ENCODE data around the gene ZNF276.
"Not testable (repeated sequence)": the region's sequence is repeated elsewhere in the genome, so short reads cannot be mapped to it uniquely, and the experiment has no call there.

ZNF276 gene

GRCh38 chr16:89738072-89738377, 16.7 kb downstream of the ZNF276 start:
- DNase-seq, result no peak

- DNase-seq, result no peak
These were observed 17.4 kb downstream of the ZNF276 start for GRCh38 chr16:89738538-89739317.

GRCh38 chr16:89739383-89739782, 18.0 kb downstream of the ZNF276 start:
- no peak for DNase-seq

- DNase-seq, result no peak
These were observed 20.1 kb downstream of the ZNF276 start for GRCh38 chr16:89741342-89742014.

- DNase-seq, result no peak
These were observed 21.6 kb downstream of the ZNF276 start for GRCh38 chr16:89742948-89743347.

- DNase-seq, result no peak
These were observed 23.5 kb downstream of the ZNF276 start for GRCh38 chr16:89744813-89745212.

- no peak for DNase-seq
These were observed 24.7 kb downstream of the ZNF276 start for GRCh38 chr16:89746043-89746442.

- no peak for DNase-seq
These were observed 26.7 kb downstream of the ZNF276 start for GRCh38 chr16:89748076-89748475.

- no peak for DNase-seq
These were observed 27.6 kb downstream of the ZNF276 start for GRCh38 chr16:89748921-89749320.

GRCh38 chr16:89749637-89750036, 28.3 kb downstream of the ZNF276 start:
- DNase-seq, result no peak

- no peak for DNase-seq
These were observed 38.5 kb downstream of the ZNF276 start for GRCh38 chr16:89759746-89760340.

GRCh38 chr16:89761304-89761922, 40.1 kb downstream of the ZNF276 start:
- DNase-seq, result no peak

- DNase-seq, result no peak
These were observed 43.4 kb downstream of the ZNF276 start for GRCh38 chr16:89764711-89765201.

- no peak for DNase-seq
These were observed 44.0 kb downstream of the ZNF276 start for GRCh38 chr16:89765292-89765830.

- DNase-seq, result no peak
These were observed 49.0 kb downstream of the ZNF276 start for GRCh38 chr16:89770367-89770766.

GRCh38 chr16:89775223-89775622, 53.9 kb downstream of the ZNF276 start:
- DNase-seq, result no peak

GRCh38 chr16:89778211-89778610, 56.9 kb downstream of the ZNF276 start:
- DNase-seq, result not testable (repeated sequence)

- no peak for DNase-seq
These were observed 58.0 kb downstream of the ZNF276 start for GRCh38 chr16:89779231-89779908.

- DNase-seq, result no peak
These were observed 58.6 kb downstream of the ZNF276 start for GRCh38 chr16:89779909-89780305.

GRCh38 chr16:89782489-89782888, 61.2 kb downstream of the ZNF276 start:
- no peak for DNase-seq

GRCh38 chr16:89783952-89784351, 62.6 kb downstream of the ZNF276 start:
- not testable (repeated sequence) for DNase-seq

GRCh38 chr16:89784406-89784805, 63.1 kb downstream of the ZNF276 start:
- DNase-seq, result no peak

All from stimulated activated CD4-positive, alpha-beta T cell treated with anti-CD3 and anti-CD28 coated beads, Interleukin-12 subunit alpha, Interleukin-12 subunit beta, amount 100 ng/mL, for 4 hours (primary cell).